Measurements from ENCODE around the gene CYB561D2.

CYB561D2 gene

DNA sequence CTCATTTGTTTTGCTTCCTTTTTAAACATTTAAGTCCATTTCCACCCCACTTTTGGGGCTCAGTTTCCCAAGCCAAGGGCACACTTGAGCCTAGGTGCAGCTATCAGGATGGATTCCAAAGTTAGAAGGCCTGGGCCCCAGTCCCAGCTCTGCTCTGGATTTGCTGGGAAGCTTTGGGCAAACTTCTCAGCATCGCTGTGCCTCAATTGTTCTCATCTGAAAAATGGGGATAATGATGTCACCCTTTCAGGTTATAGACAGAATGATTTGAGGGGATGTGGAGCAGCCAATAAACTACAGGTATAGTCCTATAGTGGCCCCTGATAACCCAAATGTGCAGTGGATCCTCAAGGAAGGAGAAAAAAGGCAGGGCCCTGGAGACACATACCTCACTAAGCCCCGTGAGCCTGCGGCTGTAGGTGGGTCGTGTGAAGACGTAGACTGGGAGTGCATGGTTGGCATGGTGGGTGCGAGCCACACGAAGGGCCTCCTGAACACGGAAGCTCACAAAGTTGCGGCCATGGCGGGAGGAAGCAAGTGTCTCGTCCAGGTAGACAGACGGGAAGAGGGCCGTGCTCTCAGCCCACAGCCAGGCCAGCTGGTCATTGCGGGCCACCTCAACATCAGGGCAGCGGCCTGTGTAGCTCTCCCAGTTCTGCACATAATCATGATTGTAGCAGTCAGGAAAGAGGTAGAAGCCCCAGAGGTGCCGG is 31.3 kb upstream of the CYB561D2 start:
- Histone ChIP-seq H3K27me3 (ENCODE audit: low read length) (no peaks in the 10 kb centered on the region), H4K20me1 (ENCODE audit: low read depth, low read length) (no peaks in the 10 kb centered on the region), H3K36me3 (ENCODE audit: low read length) (no peaks in the 10 kb centered on the region), H3K9ac (ENCODE audit: low read length) (no peak overlapping the region), H3K4me3 (ENCODE audit: insufficient read depth, low read length, poor library complexity, severe bottlenecking) (no peak overlapping the region), H3K4me2 (ENCODE audit: low read depth, low read length, poor library complexity, severe bottlenecking) (no peak overlapping the region), H3K27ac (ENCODE audit: low read depth, low read length) (no peak overlapping the region), H3K9me2 (replicated peaks; ENCODE audit: insufficient read depth, low read length) (no peaks in the 10 kb centered on the region), H2AFZ (ENCODE audit: low read depth, low read length, severe bottlenecking) (no peak overlapping the region), H3K9me3 (ENCODE audit: insufficient read depth, low read length) (no peaks in the 10 kb centered on the region), H3F3A (ENCODE audit: insufficient read depth) (no peaks in the 10 kb centered on the region), H3K79me2 (ENCODE audit: insufficient read depth, low read length) (no peaks in the 10 kb centered on the region)
- TF ChIP-seq, protein P1, sequence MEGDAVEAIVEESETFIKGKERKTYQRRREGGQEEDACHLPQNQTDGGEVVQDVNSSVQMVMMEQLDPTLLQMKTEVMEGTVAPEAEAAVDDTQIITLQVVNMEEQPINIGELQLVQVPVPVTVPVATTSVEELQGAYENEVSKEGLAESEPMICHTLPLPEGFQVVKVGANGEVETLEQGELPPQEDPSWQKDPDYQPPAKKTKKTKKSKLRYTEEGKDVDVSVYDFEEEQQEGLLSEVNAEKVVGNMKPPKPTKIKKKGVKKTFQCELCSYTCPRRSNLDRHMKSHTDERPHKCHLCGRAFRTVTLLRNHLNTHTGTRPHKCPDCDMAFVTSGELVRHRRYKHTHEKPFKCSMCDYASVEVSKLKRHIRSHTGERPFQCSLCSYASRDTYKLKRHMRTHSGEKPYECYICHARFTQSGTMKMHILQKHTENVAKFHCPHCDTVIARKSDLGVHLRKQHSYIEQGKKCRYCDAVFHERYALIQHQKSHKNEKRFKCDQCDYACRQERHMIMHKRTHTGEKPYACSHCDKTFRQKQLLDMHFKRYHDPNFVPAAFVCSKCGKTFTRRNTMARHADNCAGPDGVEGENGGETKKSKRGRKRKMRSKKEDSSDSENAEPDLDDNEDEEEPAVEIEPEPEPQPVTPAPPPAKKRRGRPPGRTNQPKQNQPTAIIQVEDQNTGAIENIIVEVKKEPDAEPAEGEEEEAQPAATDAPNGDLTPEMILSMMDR (IDR thresholded peaks at IDR 0.05; ENCODE audit: insufficient read depth, low read length, poor library complexity, severe bottlenecking): no peak
- no peak for TF ChIP-seq EZH2phosphoT487 (conservative IDR thresholded peaks at IDR 0.05; ENCODE audit: low read length)

DNA sequence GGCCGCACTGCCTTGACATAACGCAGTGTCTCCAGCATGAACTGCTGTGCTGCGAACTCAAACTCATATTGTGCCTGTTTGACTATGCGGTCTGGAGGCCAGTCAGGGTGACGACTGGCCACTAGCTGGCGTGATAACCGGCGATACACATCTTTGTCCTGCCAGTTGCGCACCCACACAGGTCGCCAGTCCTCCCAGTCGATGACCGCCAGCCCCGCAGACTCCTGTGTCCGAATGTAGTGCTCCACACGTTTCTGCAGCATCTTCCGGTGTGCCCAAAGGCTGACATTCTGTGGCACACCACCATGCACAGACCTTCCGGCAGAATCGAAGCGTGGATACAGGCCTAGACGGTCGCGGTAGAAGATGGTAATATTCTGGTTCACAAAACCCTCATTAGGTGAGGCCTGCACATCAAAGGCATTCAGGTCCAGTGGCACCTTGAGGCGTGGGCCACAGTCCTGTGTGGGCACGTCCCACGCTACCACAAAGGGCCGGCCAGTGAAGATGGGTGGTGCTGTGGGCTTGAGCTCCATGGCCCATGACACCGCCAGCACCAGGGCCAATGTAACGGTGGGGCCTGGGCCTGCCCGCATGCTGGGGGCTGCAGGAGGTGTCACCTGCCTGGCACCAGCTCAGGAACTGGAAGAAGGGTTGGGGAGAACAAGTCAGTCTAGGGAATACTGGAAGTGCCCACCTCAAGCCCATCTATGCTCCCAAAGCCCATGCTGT is 30.6 kb upstream of the CYB561D2 start:
- Histone ChIP-seq H3K36me3 (ENCODE audit: low read length) (no peaks in the 10 kb centered on the region), H3K79me2 (ENCODE audit: insufficient read depth, low read length) (no peaks in the 10 kb centered on the region), H3K9ac (ENCODE audit: low read length) (peak overlapping the region; percentile 81), H3K9me3 (ENCODE audit: insufficient read depth, low read length) (no peaks in the 10 kb centered on the region), H3F3A (ENCODE audit: insufficient read depth) (no peaks in the 10 kb centered on the region), H3K9me2 (replicated peaks; ENCODE audit: insufficient read depth, low read length) (no peaks in the 10 kb centered on the region), H3K27ac (ENCODE audit: low read depth, low read length) (no peak overlapping the region), H2AFZ (ENCODE audit: low read depth, low read length, severe bottlenecking) (no peak overlapping the region), H3K4me3 (ENCODE audit: insufficient read depth, low read length, poor library complexity, severe bottlenecking) (peak overlapping the region; percentile 87), H4K20me1 (ENCODE audit: low read depth, low read length) (no peaks in the 10 kb centered on the region), H3K4me2 (ENCODE audit: low read depth, low read length, poor library complexity, severe bottlenecking) (peak overlapping the region; percentile 92), H3K27me3 (ENCODE audit: low read length) (no peaks in the 10 kb centered on the region)
- TF ChIP-seq, protein P1 (IDR thresholded peaks at IDR 0.05; ENCODE audit: insufficient read depth, low read length, poor library complexity, severe bottlenecking): no peak
- no peak for TF ChIP-seq EZH2phosphoT487 (conservative IDR thresholded peaks at IDR 0.05; ENCODE audit: low read length)

DNA sequence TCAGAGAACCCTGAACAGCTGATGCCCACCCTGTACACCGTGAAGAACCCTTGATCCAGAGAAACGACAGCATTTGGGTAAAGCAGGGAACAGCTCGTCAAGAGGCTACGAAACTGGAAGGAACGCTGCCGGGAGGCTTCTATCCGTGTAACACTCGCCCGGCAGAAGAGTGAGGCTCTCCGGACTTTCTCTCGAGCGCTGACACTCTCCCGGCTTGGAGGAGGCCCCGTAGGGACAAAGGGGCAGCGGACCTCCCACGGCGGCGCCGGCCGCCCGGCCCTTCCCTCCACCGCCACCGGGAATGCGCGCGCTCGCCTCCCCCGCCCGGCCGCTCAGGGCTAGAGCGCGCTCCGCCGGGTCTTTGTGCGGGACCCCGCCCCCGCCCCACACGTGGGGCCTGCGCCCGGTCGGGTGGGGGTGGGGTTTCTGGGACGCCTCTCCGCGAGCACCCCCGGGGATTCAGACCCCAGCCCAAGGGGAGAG is 29.8 kb upstream of the CYB561D2 start:
- no peak for TF ChIP-seq EZH2phosphoT487 (conservative IDR thresholded peaks at IDR 0.05; ENCODE audit: low read length)
- TF ChIP-seq, protein P1 (IDR thresholded peaks at IDR 0.05; ENCODE audit: insufficient read depth, low read length, poor library complexity, severe bottlenecking): no peak
- Histone ChIP-seq H3K79me2 (ENCODE audit: insufficient read depth, low read length) (no peaks in the 10 kb centered on the region), H3K4me2 (ENCODE audit: low read depth, low read length, poor library complexity, severe bottlenecking) (peak overlapping the region; percentile 92), H3K9me2 (replicated peaks; ENCODE audit: insufficient read depth, low read length) (no peaks in the 10 kb centered on the region), H2AFZ (ENCODE audit: low read depth, low read length, severe bottlenecking) (peak overlapping the region; percentile 96), H3K27ac (ENCODE audit: low read depth, low read length) (peak overlapping the region; percentile 80), H3K9me3 (ENCODE audit: insufficient read depth, low read length) (no peaks in the 10 kb centered on the region), H3K27me3 (ENCODE audit: low read length) (no peaks in the 10 kb centered on the region), H3K9ac (ENCODE audit: low read length) (peak overlapping the region; percentile 81), H4K20me1 (ENCODE audit: low read depth, low read length) (no peaks in the 10 kb centered on the region), H3K36me3 (ENCODE audit: low read length) (no peaks in the 10 kb centered on the region), H3K4me3 (ENCODE audit: insufficient read depth, low read length, poor library complexity, severe bottlenecking) (peak overlapping the region; percentile 87), H3F3A (ENCODE audit: insufficient read depth) (no peaks in the 10 kb centered on the region)

Data from SU-DHL-6 (cell line).